Trophoblast cell (in vitro differentiated cells and primary cell): Measurements from ENCODE around the gene EPHA4.
A peak's percentile ranks its signal among the peaks of the same experiment; 100 is the strongest.

Experiments used
- DNase-seq, 2 donors: peaks; one replicate each; pipeline ENCODE4 v3.0.0-alpha.2; 2016
- H2AFZ ChIP-seq: 2 replicates; pipeline ENCODE4 v1.6.1; 2013; ENCODE audit warnings: low read length, moderate library complexity, mild to moderate bottlenecking; ENCODE audit not compliant: insufficient read depth, poor library complexity
- H2AK5ac ChIP-seq: 2 replicates; pipeline ENCODE4 v1.6.1; 2013; ENCODE audit warnings: mild to moderate bottlenecking, low read length
- H2BK120ac ChIP-seq: 2 replicates; pipeline ENCODE4 v1.6.1; 2013; ENCODE audit warnings: low read length, mild to moderate bottlenecking, moderate library complexity; ENCODE audit not compliant: insufficient read depth, poor library complexity
- H2BK12ac ChIP-seq: 2 replicates; pipeline ENCODE4 v1.6.1; 2013; ENCODE audit warnings: mild to moderate bottlenecking, low read length, moderate library complexity
- H2BK5ac ChIP-seq: 2 replicates; pipeline ENCODE4 v1.6.1; 2013; ENCODE audit warnings: low read length, low read depth, moderate library complexity, mild to moderate bottlenecking; ENCODE audit not compliant: poor library complexity
- H3K14ac ChIP-seq: 2 replicates; pipeline ENCODE4 v1.6.1; 2013; ENCODE audit warnings: mild to moderate bottlenecking, low read length
- H3K18ac ChIP-seq: 2 replicates; pipeline ENCODE4 v1.6.1; 2013; ENCODE audit warnings: mild to moderate bottlenecking, low read length
- H3K23ac ChIP-seq: 2 replicates; pipeline ENCODE4 v1.6.1; 2013; ENCODE audit warnings: low read length
- H3K27ac ChIP-seq: 2 replicates; pipeline ENCODE4 v1.5.1; 2013; ENCODE audit warnings: low read depth, mild to moderate bottlenecking, inconsistent platforms, low read length, moderate library complexity
- H3K27me3 ChIP-seq: 2 replicates; pipeline ENCODE4 v1.6.1; 2013; ENCODE audit warnings: inconsistent platforms, mild to moderate bottlenecking, low read length, moderate library complexity; ENCODE audit not compliant: insufficient read depth
- H3K36me3 ChIP-seq, 2 experiments: 1 replicate in 1 of 2; 2 replicates in 1 of 2; pipeline ENCODE4 v1.6.1; 2013; ENCODE audit warnings: low read length in 2 of 2, mild to moderate bottlenecking in 2 of 2, moderate library complexity in 1 of 2; ENCODE audit not compliant: insufficient read depth in 2 of 2, control insufficient read depth in 1 of 2
- H3K4ac ChIP-seq: 2 replicates; pipeline ENCODE4 v1.6.1; 2013; ENCODE audit warnings: low read depth, mild to moderate bottlenecking, low read length, moderate library complexity
- H3K4me1 ChIP-seq, 2 experiments: 1 replicate in 1 of 2; 2 replicates in 1 of 2; pipeline ENCODE4 v1.6.1; 2013; ENCODE audit warnings: low read length in 2 of 2, mild to moderate bottlenecking in 2 of 2, moderate library complexity in 1 of 2; ENCODE audit not compliant: insufficient read depth in 2 of 2, control insufficient read depth in 1 of 2
- H3K4me2 ChIP-seq: 2 replicates; pipeline ENCODE4 v1.6.1; 2013; ENCODE audit warnings: inconsistent platforms, mild to moderate bottlenecking, low read length, moderate library complexity
- H3K4me3 ChIP-seq: 2 replicates; pipeline ENCODE4 v1.5.1; 2013; ENCODE audit warnings: mild to moderate bottlenecking, low read depth, low read length, inconsistent platforms
- H3K79me1 ChIP-seq: one replicate; pipeline ENCODE4 v1.6.1; 2013; ENCODE audit warnings: low read length
- H3K79me2 ChIP-seq: 2 replicates; pipeline ENCODE4 v1.6.1; 2013; ENCODE audit warnings: low read length, mild to moderate bottlenecking; ENCODE audit not compliant: control insufficient read depth, insufficient read depth, poor library complexity
- H3K9ac ChIP-seq: 2 replicates; pipeline ENCODE4 v1.6.1; 2013; ENCODE audit warnings: mild to moderate bottlenecking, low read length
- H3K9me3 ChIP-seq: 2 replicates; pipeline ENCODE4 v1.6.1; 2013; ENCODE audit warnings: low read depth, mild to moderate bottlenecking, control low read depth, inconsistent platforms, low read length; ENCODE audit not compliant: insufficient read depth
- H4K12ac ChIP-seq: 2 replicates; pipeline ENCODE4 v1.6.1; 2013; ENCODE audit warnings: low read depth, mild to moderate bottlenecking, low read length, moderate library complexity
- H4K8ac ChIP-seq: 2 replicates; pipeline ENCODE4 v1.6.1; 2013; ENCODE audit warnings: low read depth, mild to moderate bottlenecking, low read length, moderate library complexity
- H4K91ac ChIP-seq: one replicate; pipeline ENCODE4 v1.6.1; 2013; ENCODE audit warnings: low read depth, mild to moderate bottlenecking, low read length, moderate library complexity
- WGBS: extraction: QIAGEN DNeasy Blood & Tissue Kit; methylation state at CpG from one replicate; pipeline ENCODE4 v1.1.7; 2013; ENCODE audit warnings: missing lambda C conversion rate; ENCODE audit not compliant: insufficient read length, insufficient coverage; ENCODE audit errors: extremely low coverage; 5-methylcytosine and 5-hydroxymethylcytosine counted together

Gene EPHA4

GRCh38 chr2:221570321-221570935 is 1.7 kb downstream of the EPHA4 start:
- no peak overlapping the region for H3K18ac ChIP-seq
- WGBS = 100% methylated on average over 1 of the region's 30 CpGs

GRCh38 chr2:221569871-221570270 is 2.2 kb downstream of the EPHA4 start:
- H4K12ac ChIP-seq = no peak overlapping the region
- no peak for DNase-seq
- no CpG with 5 or more reads among the region's 8 CpGs for WGBS
- no peak overlapping the region for H3K27ac ChIP-seq
- no peak overlapping the region for H2AFZ ChIP-seq
- no peak overlapping the region for H2BK12ac ChIP-seq
- H2BK120ac ChIP-seq = no peak overlapping the region
- no peak overlapping the region for H4K8ac ChIP-seq
- peaks cover 5% of the 10 kb centered on the region for H3K9me3 ChIP-seq
- no peak overlapping the region for H3K9ac ChIP-seq
- no peak overlapping the region for H3K23ac ChIP-seq
- H3K27me3 ChIP-seq = peaks cover 17% of the 10 kb centered on the region
- peaks cover 14% of the 10 kb centered on the region for H3K79me1 ChIP-seq
- peaks cover 1% of the 10 kb centered on the region for H3K79me2 ChIP-seq
- H3K4ac ChIP-seq = no peak overlapping the region
- peaks cover 4 to 11% of the 10 kb centered on the region in 2 experiments for H3K4me1 ChIP-seq
- peak overlapping the region; percentile 90 for H3K4me2 ChIP-seq
- H4K91ac ChIP-seq = no peak overlapping the region
- no peaks in the 10 kb centered on the region for H3K36me3 ChIP-seq
- no peak overlapping the region for H2BK5ac ChIP-seq
- H2AK5ac ChIP-seq = no peak overlapping the region
- H3K4me3 ChIP-seq = no peak overlapping the region
- H3K14ac ChIP-seq = no peak overlapping the region
- no peak overlapping the region for H3K18ac ChIP-seq

More at GRCh38 chr2:221570321-221570935, 1.7 kb downstream of the EPHA4 start:
- Histone ChIP-seq H4K91ac (no peak overlapping the region), H4K12ac (no peak overlapping the region), H3K36me3 (no peaks in the 10 kb centered on the region), H2BK12ac (no peak overlapping the region), H3K27me3 (peaks cover 17% of the 10 kb centered on the region), H3K14ac (no peak overlapping the region), H3K4me1 (peaks cover 4 to 11% of the 10 kb centered on the region in 2 experiments), H3K79me2 (peaks cover 1% of the 10 kb centered on the region), H3K23ac (no peak overlapping the region), H3K4ac (no peak overlapping the region), H3K4me3 (peak overlapping the region; percentile 82), H2AFZ (no peak overlapping the region), H3K4me2 (peak overlapping the region; percentile 90), H4K8ac (no peak overlapping the region), H3K9ac (no peak overlapping the region), H3K79me1 (peaks cover 14% of the 10 kb centered on the region), H3K9me3 (peaks cover 5% of the 10 kb centered on the region), H3K27ac (no peak overlapping the region), H2BK5ac (no peak overlapping the region), H2AK5ac (no peak overlapping the region), H2BK120ac (no peak overlapping the region)
- DNase-seq = no peak

GRCh38 chr2:221569425-221569845 is 2.7 kb downstream of the EPHA4 start:
- H2BK12ac ChIP-seq = no peak overlapping the region
- H3K4me3 ChIP-seq = no peak overlapping the region
- no CpG with 5 or more reads among the region's 14 CpGs for WGBS
- peaks cover 17% of the 10 kb centered on the region for H3K27me3 ChIP-seq
- H2AFZ ChIP-seq = no peak overlapping the region
- no peak for DNase-seq
- H4K8ac ChIP-seq = no peak overlapping the region
- peaks cover 14% of the 10 kb centered on the region for H3K79me1 ChIP-seq
- peaks cover 5% of the 10 kb centered on the region for H3K9me3 ChIP-seq
- H2BK5ac ChIP-seq = no peak overlapping the region
- no peak overlapping the region for H3K27ac ChIP-seq
- peaks cover 4 to 11% of the 10 kb centered on the region in 2 experiments for H3K4me1 ChIP-seq
- H2BK120ac ChIP-seq = no peak overlapping the region
- no peak overlapping the region for H3K4ac ChIP-seq
- H3K36me3 ChIP-seq = no peaks in the 10 kb centered on the region
- H3K14ac ChIP-seq = no peak overlapping the region
- no peak overlapping the region for H4K12ac ChIP-seq
- no peak overlapping the region for H4K91ac ChIP-seq
- no peak overlapping the region for H3K23ac ChIP-seq
- peak overlapping the region; percentile 49 for H3K4me2 ChIP-seq
- H3K18ac ChIP-seq = peak overlapping the region; percentile 33
- peaks cover 1% of the 10 kb centered on the region for H3K79me2 ChIP-seq
- H2AK5ac ChIP-seq = no peak overlapping the region
- no peak overlapping the region for H3K9ac ChIP-seq

GRCh38 chr2:221568299-221568698 is 3.8 kb downstream of the EPHA4 start:
- H3K27me3 ChIP-seq = peaks cover 17% of the 10 kb centered on the region

More at GRCh38 chr2:221568299-221568698, 3.8 kb downstream of the EPHA4 start:
- peaks cover 4 to 11% of the 10 kb centered on the region in 2 experiments for H3K4me1 ChIP-seq
- H4K8ac ChIP-seq = no peak overlapping the region
- H3K79me1 ChIP-seq = peaks cover 11% of the 10 kb centered on the region
- no peak overlapping the region for H3K4me3 ChIP-seq
- no peak overlapping the region for H3K18ac ChIP-seq
- H2BK5ac ChIP-seq = no peak overlapping the region
- no peak overlapping the region for H3K23ac ChIP-seq
- H4K91ac ChIP-seq = no peak overlapping the region
- peaks cover 5% of the 10 kb centered on the region for H3K9me3 ChIP-seq
- no peak overlapping the region for H3K9ac ChIP-seq
- WGBS = no CpG with 5 or more reads among the region's 3 CpGs
- H3K4ac ChIP-seq = no peak overlapping the region
- no peak overlapping the region for H2AK5ac ChIP-seq
- H2BK120ac ChIP-seq = no peak overlapping the region
- H4K12ac ChIP-seq = no peak overlapping the region
- no peak overlapping the region for H2AFZ ChIP-seq
- DNase-seq = no peak
- no peak overlapping the region for H2BK12ac ChIP-seq
- H3K4me2 ChIP-seq = no peak overlapping the region
- no peak overlapping the region for H3K14ac ChIP-seq
- peaks cover 0 to 5% of the 10 kb centered on the region in 2 experiments for H3K36me3 ChIP-seq
- peaks cover 1% of the 10 kb centered on the region for H3K79me2 ChIP-seq
- H3K27ac ChIP-seq = no peak overlapping the region
